HT-29 (cell line): ENCODE measurements around the gene ARRB1. TPM values are rescaled to one million over a fixed set of nuclear protein-coding genes. Genes with fewer than 3 reads are reported as not detected.
A peak's percentile ranks its signal among the peaks of the same experiment; 100 is the strongest.
"Not testable (repeated sequence)": the region's sequence is repeated elsewhere in the genome, so short reads cannot be mapped to it uniquely, and the experiment has no call there.

ENCODE experiments used
- DNase-seq: peaks from one replicate; pipeline ENCODE4 v3.0.0-alpha.2; 2015; ENCODE audit warnings: low spot score
- total RNA-seq: library from RNA; depleted of rRNA; stranded (reverse); fragments of >200 nt; shearing (Covaris generic); gene quantifications from 2 replicates; pipeline ENCODE4 v1.2.3, GENCODE V29; 2014

ARRB1 gene
- total RNA-seq, 1 experiment from 2014 or later, result 28.6 TPM

- DNase-seq, result peak; percentile 89
These were observed 20.8 kb upstream of the ARRB1 start for GRCh38 chr11:75371949-75372876.

DNA sequence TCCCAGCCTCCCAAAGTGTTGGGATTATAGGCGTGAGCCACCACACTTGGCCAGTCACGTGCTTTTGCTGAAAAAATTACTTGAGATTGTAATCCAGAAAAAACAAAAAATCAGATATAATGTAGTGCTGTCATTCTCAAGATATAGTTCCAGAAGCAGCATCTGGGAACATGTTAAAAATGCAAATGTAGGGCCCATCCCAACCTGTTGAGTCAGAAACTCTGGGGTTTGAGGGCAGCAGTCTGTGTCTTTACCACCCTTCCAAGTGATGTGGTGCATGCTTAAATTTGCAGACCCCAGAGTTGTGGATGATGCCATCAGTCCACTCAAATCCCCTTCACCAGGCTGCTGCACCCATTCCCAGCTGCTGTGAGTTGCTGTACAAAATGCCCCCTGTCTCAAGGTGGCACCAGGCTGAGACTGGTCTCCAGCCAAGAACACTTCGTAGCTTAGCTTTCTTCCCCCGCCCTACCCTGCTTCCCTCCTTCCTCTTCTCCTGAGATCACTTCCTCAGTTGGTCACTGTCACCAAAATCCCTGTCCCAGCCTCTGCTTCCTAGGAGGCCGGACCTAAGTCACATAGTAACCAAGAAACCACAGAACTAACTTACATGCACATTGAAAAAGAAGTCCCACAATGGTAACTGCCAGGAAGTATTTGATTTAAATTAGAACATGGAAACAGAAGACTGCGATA lies 18.2 kb upstream of the ARRB1 start:
- no peak for DNase-seq

- peak; percentile 36 for DNase-seq
These were observed 15.4 kb upstream of the ARRB1 start for GRCh38 chr11:75366826-75367225.

DNA sequence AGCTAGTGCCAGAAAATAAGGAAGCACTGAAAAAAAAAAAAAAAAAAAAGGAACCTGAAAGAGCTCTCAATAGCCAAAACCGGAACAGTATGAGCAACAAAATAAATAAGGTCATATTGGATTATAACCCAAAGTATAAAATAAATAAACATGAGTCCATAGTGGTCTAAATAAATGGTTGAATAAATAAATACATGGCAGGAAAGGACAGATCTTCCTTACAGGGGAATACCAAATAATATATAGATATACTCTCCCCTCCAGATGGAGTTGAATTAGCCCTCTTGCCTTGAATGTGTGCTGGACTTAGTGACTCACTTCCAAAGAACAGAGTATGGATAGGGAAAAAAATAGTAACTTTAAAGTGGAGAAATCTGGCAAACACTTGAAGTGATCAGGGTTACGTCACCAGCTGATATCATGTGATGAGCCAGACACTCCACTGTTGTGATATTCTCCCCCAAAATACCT lies 14.3 kb upstream of the ARRB1 start:
- no peak for DNase-seq

- DNase-seq, result not testable (repeated sequence)
These were observed 10.8 kb upstream of the ARRB1 start for GRCh38 chr11:75362285-75362684.

GRCh38 chr11:75356613-75357012 lies 5.2 kb upstream of the ARRB1 start:
- DNase-seq, result no peak

DNA sequence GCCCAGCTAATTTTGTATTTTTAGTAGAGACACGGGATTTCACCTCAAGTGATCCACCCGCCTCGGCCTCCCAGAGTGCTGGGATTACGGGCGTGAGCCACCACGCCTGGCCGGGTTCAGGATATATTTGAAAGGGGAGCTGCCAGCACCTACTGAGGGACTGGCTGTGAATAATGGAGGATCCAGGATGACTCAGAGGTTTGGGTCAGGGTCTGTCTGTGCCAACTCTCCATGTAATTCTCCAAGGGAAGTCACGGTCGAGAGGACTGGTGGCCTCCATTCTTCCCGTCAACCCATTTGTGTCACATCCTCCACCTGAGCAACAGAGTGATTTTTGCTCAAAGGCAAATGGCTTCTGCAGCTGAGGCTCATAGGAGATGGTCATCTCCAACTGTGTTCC lies 3.6 kb upstream of the ARRB1 start:
- DNase-seq, result no peak

DNA sequence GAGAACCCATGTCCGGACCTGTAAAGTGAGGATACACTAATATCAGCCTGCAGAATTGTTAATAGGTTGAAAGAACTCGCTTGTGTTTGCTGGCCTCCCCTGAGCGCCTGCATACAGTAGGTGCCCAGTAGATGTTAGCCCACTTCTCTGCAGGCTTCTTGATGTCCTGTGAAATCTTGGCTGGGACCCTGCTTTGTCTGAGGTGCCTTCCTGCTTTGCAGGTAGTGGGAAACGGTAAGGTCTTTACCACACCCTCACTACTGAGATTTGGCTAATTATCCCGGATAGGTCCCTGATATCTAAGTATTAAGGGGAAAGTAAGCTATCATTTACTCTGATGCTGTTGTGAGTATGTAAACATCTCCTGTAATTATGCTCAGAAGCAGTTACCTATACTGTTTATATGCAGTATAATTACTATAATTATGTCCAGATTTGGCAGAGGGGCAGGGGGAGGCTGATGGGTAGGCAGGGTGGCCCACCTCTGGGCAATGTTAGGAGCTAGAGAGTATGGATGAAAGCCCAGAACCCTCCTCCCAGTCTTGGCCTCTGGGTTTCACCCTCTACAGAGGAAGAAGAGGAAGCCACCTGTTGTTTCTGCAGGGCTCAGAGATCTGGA lies 1.2 kb upstream of the ARRB1 start:
- no peak for DNase-seq

GRCh38 chr11:75351791-75352587 lies 528 bp upstream of the ARRB1 start:
- DNase-seq, result peak; percentile 74

DNA sequence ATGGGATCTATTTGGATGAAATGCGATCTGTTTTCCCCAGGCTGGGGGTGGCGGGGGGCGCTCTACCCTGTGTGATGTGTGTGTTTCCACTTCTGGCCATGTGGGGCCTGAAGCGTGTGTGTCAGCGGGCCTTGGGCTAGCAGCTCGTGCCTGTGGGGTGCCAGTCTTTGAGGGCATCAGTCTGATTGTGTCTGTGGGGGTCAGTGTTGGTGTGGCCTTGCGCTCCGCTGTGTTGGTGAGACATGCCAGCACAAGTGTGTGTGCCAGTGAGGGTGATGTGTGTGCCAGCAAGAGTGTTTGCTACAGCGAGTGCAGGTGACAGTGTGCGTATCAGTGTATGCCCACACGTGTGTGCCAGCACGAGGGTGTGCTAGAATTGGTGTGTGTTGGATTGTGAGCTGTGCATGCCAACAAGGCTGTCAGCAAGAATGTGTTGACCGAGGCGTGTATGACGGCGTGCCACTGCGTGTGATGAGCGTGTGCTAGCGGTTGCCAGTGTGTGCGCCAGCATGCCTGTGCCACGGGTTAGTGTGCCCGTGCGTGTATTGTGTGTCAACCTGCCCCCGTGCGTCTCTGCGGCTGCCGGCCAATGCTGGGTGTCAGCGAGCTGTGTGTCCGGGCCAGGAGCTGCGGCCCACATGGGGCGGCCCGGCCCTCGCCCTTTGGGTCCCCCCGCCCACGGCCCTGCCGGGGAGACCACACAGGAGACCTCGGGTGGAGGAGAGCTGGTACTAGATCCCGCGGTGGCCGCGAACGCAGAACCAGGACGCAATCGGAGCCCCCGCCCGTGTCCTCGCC lies 519 bp downstream of the ARRB1 start:
- peak; percentile 56 for DNase-seq

GRCh38 chr11:75350122-75350742 lies 1.2 kb downstream of the ARRB1 start:
- DNase-seq, result no peak

GRCh38 chr11:75349521-75350116 lies 1.8 kb downstream of the ARRB1 start:
- no peak for DNase-seq

DNA sequence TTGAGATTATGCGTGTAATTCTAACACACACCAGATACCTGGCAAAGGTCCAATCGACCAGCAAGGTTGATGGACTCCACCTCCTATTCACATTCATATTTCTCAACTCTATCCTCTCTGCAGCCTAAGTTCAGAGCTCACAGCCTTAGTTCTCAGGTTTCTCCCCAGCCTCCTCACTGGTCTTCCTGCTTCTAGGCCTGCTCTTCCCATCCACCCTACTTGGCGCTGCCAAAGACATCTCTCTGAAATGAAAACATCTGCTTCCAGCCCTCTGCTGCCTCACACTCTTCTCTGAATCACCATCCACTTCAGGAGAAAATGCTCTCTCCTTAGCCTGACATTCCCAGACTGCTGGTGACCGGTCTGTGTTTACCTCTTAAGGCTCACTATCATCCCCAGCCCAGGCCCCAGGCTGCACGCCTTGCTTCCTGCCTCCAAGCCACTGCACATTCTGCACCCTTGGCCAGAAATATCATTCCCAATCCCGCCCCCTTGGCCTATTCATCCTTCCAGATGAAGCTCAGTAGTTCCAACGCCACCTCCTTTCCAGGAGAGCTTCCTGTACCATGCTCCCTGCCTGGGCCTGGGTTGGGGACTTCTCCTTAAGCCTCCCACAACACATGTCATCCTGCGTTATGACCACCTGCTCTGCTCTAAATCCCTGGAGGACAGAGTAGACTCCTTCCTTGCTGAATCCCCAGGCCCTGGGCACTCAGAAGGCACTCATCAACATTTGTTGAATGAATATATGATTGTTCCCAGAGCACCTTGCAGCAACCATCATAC lies 3.5 kb downstream of the ARRB1 start:
- DNase-seq, result peak; percentile 31

- no peak for DNase-seq
These were observed 4.4 kb downstream of the ARRB1 start for GRCh38 chr11:75346912-75347647.

DNA sequence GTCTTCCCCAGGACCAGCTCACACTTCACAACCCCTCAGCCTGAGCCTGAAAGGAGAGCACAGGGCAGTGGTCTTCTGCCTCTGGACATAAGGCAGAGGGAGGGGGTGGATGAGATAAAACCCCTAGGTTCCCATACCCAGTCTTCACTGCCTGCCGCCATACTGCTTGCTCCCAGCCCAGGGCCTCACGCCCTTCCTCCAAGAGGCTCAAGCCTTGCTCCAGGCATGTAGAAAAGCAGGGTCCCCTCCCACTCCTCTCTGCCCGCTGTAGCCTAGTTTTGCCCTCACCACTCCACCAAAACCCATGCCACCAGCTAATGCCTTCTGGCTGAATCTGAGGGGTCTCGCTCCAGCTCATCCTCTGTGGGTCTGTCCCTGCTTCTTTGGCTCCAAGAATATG lies 5.2 kb downstream of the ARRB1 start:
- no peak for DNase-seq

- DNase-seq, result no peak
These were observed 5.9 kb downstream of the ARRB1 start for GRCh38 chr11:75345455-75346160.

DNA sequence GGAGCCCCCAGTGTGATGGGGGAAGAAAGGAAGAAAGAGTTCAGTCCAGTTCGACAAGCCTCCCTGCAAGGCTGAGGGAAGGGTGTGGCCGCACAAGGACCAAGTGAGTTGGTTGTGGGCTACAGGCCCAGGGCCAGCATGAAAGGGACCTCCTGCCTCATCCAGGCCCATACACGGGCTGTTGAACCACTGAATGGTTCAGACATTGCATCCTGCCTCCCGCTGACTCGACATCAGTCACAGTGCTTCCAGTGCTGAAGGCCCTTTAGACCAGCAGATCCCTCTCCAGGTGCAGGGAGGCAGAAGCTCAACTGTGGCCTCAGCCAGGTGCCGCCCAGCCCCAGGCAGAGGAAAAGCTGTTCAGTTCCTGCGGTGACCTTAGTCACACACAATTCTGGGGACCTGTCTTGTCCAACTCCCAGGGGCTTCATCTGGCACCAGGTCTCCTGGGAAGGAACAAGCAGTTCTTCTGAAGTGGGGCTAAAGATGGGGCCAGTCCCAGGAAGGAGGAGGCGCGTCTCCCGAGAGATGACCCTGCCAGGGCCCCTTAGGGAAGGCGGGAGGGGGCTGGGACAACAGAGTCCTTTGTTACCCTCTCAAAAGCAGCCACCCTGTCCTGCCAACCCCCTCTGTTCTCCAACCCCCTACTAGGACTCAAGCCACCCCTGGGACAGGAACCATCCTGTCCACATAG lies 6.6 kb downstream of the ARRB1 start:
- DNase-seq, result no peak
